PC-9 (cell line): ENCODE measurements around the gene YIF1B. TPM values are rescaled to one million over a fixed set of nuclear protein-coding genes. Genes with fewer than 3 reads are reported as not detected.

Experiments
- BruUV-seq: library from RNA; stranded (reverse); fragments of 400-500 nt; replicated peaks from 2 replicates; lab custom pipeline; 2021; lab: Mats Ljungman, UMichigan
- CTCF ChIA-PET: fragments of 300-600 bp; sonication (Branson Sonifier 250); formaldehyde crosslinking; loops from one replicate; lab custom pipeline; 2022; ENCODE audit warnings: antibody characterized with exemption; lab: Charles Lee
- POLR2A ChIA-PET: fragments of 300-600 bp; sonication (Branson Sonifier 250); formaldehyde crosslinking; loops from one replicate; lab custom pipeline; 2022; ENCODE audit warnings: antibody characterized with exemption; ENCODE audit not compliant: unreplicated experiment; lab: Charles Lee
- DNase-seq, 2 experiments: peaks; one replicate each; pipeline versions ENCODE4 v3.0.0 to v3.0.0-alpha.2; 2015 to 2022; ENCODE audit warnings: mixed read lengths in 1 of 2
- H2AFZ ChIP-seq: fragments of 200-600 bp; sonication (generic); 2 replicates; pipeline ENCODE4 v1.8.1; 2017; ENCODE audit warnings: antibody characterized with exemption
- H3F3A ChIP-seq: fragments of 200-600 bp; sonication (generic); 2 replicates; pipeline ENCODE4 v1.8.1; 2017; ENCODE audit warnings: antibody characterized with exemption, mild to moderate bottlenecking, low read depth; ENCODE audit not compliant: insufficient read depth
- H3K27ac ChIP-seq: fragments of 200-600 bp; sonication (generic); 2 replicates; pipeline ENCODE4 v1.6.1; 2016; ENCODE audit warnings: mixed run types
- H3K27me3 ChIP-seq: fragments of 200-600 bp; sonication (generic); 2 replicates; pipeline ENCODE4 v1.6.1; 2016; ENCODE audit warnings: low read depth, mixed run types; ENCODE audit not compliant: insufficient read depth
- H3K36me3 ChIP-seq: fragments of 200-600 bp; sonication (generic); 2 replicates; pipeline ENCODE4 v1.6.1; 2016; ENCODE audit warnings: low read depth, mixed run types
- H3K4me1 ChIP-seq: fragments of 200-600 bp; sonication (generic); replicated peaks from 2 replicates; pipeline ENCODE4 v1.6.1; 2016; ENCODE audit warnings: mixed run types; ENCODE audit not compliant: insufficient read depth
- H3K4me2 ChIP-seq: fragments of 200-600 bp; sonication (generic); 2 replicates; pipeline ENCODE4 v1.6.1; 2017; ENCODE audit warnings: mixed run types
- H3K4me3 ChIP-seq: fragments of 200-600 bp; sonication (generic); 2 replicates; pipeline ENCODE4 v1.6.1; 2016; ENCODE audit warnings: mixed run types
- H3K79me2 ChIP-seq: fragments of 200-600 bp; sonication (generic); 2 replicates; pipeline ENCODE4 v1.6.1; 2017; ENCODE audit warnings: low read depth, mixed run types
- H3K9me2 ChIP-seq: fragments of 200-600 bp; sonication (generic); 2 replicates; pipeline ENCODE4 v1.8.1; 2017; ENCODE audit warnings: mild to moderate bottlenecking; ENCODE audit not compliant: insufficient read depth
- H3K9me3 ChIP-seq: fragments of 200-600 bp; sonication (generic); 2 replicates; pipeline ENCODE4 v1.8.1; 2016; ENCODE audit warnings: low read depth; ENCODE audit not compliant: insufficient read depth
- H4K20me1 ChIP-seq: fragments of 200-600 bp; sonication (generic); 2 replicates; pipeline ENCODE4 v1.8.1; 2017; ENCODE audit not compliant: insufficient read depth
- CTCF ChIP-seq: fragments of 200-600 bp; sonication (generic); conservative IDR thresholded peaks from 2 replicates; pipeline ENCODE4 v1.6.1; 2017; ENCODE audit warnings: mixed run types, antibody characterized with exemption, mild to moderate bottlenecking, moderate library complexity
- EZH2 ChIP-seq: fragments of 200-600 bp; sonication (generic); IDR thresholded peaks from 2 replicates; pipeline ENCODE4 v1.8.0; 2017; ENCODE audit warnings: antibody characterized with exemption, low read depth
- intact Hi-C: fragments of 100-400 bp; cut with micrococcal nuclease; formaldehyde crosslinking; loops from one replicate; pipeline ENCODE4 v1.10.0; 2022; ENCODE audit not compliant: unreplicated experiment
- total RNA-seq: library from RNA; stranded (reverse); gene quantifications from 2 replicates; pipeline ENCODE4 v1.2.3, GENCODE V29; 2021

YIF1B gene
- total RNA-seq, 1 experiment from 2014 or later, result 39.8 TPM

DNA sequence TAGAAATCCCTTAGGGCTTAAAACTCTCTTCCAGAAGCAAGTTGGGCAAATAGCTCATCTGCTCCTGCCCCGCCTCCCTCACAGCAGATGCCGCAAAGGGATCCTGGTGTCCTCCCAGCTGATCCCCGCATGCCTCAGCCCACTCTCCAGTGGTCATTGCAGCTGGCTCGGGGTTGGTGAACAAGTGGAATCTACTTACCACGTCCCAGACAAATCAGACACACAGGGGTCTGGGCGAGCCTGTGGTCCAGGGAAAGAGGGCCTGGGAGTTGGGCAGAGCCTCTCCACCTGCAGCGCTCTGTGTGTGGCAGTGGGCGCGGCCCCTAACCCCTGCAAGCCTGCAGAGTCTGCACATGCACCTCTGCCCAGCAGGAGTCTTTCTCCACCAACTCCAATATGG lies 22.5 kb downstream of the YIF1B start:
- intact Hi-C loops, result no loop called here
- peaks cover 93% of the 10 kb centered on the region for H3F3A ChIP-seq
- POLR2A ChIA-PET, result no interaction called here
- H3K4me1 ChIP-seq, result peaks cover 62% of the 10 kb centered on the region
- no peak overlapping the region for H2AFZ ChIP-seq
- BruUV-seq, result no TSS peak
- peaks cover 31% of the 10 kb centered on the region for H3K36me3 ChIP-seq
- no peak overlapping the region for H3K4me2 ChIP-seq
- no peak overlapping the region for H3K4me3 ChIP-seq
- TF ChIP-seq EZH2, result no peak
- TF ChIP-seq CTCF, result no peak
- peaks cover 47% of the 10 kb centered on the region for H3K79me2 ChIP-seq
- no peak overlapping the region for H3K27ac ChIP-seq
- H3K9me2 ChIP-seq, result no peaks in the 10 kb centered on the region
- H3K9me3 ChIP-seq, result no peaks in the 10 kb centered on the region
- H4K20me1 ChIP-seq, result peaks cover 41% of the 10 kb centered on the region
- DNase-seq, result no peak
- no peaks in the 10 kb centered on the region for H3K27me3 ChIP-seq
- CTCF ChIA-PET, result no interaction called here

DNA sequence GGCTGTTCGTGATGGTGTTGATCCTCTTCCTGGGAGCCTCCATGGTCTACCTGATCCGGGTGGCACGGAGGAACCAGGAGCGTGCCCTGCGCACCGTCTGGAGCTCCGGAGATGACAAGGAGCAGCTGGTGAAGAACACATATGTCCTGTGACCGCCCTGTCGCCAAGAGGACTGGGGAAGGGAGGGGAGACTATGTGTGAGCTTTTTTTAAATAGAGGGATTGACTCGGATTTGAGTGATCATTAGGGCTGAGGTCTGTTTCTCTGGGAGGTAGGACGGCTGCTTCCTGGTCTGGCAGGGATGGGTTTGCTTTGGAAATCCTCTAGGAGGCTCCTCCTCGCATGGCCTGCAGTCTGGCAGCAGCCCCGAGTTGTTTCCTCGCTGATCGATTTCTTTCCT lies 23.9 kb downstream of the YIF1B start:
- intact Hi-C loops, result loop anchor here (1.0 to 2.0 kb wide), 3 partner anchors 13 to 43 kb away; partner anchors contain the start of genes C19orf33, CATSPERG and SPINT2
- CTCF ChIA-PET, result interaction anchor here (0.6 to 0.7 kb wide), 2 partner anchors 23 to 1050 kb away, joined by 4 to 7 read pairs; partner anchors contain the start of gene SAMD4B
- Histone ChIP-seq H2AFZ (no peak overlapping the region), H3K79me2 (peaks cover 55% of the 10 kb centered on the region), H3K36me3 (peaks cover 32% of the 10 kb centered on the region), H3K4me1 (peaks cover 49% of the 10 kb centered on the region), H3K27ac (peak overlapping the region; percentile 75; the same call in 1 of the 2 replicates), H3K27me3 (no peaks in the 10 kb centered on the region), H3K4me2 (0 out of 2 replicates have a peak overlapping the region, but pooled peaks have one; percentile 60), H3K9me2 (no peaks in the 10 kb centered on the region), H3K9me3 (no peaks in the 10 kb centered on the region), H3K4me3 (no peak overlapping the region), H4K20me1 (peaks cover 55% of the 10 kb centered on the region), H3F3A (peaks cover 90% of the 10 kb centered on the region)
- no peak for TF ChIP-seq EZH2
- no peak for TF ChIP-seq CTCF
- POLR2A ChIA-PET, result no interaction called here
- no peak for DNase-seq
- TSS peak; percentile 40 for BruUV-seq

GRCh38 chr19:38290631-38291147 lies 25.1 kb downstream of the YIF1B start:
- Histone ChIP-seq H2AFZ (no peak overlapping the region), H3F3A (peaks cover 84% of the 10 kb centered on the region), H4K20me1 (peaks cover 67% of the 10 kb centered on the region), H3K27me3 (no peaks in the 10 kb centered on the region), H3K79me2 (peaks cover 65% of the 10 kb centered on the region), H3K4me2 (peak overlapping the region; percentile 60), H3K4me1 (peaks cover 44% of the 10 kb centered on the region), H3K27ac (peak overlapping the region; percentile 75), H3K9me3 (no peaks in the 10 kb centered on the region), H3K9me2 (no peaks in the 10 kb centered on the region), H3K4me3 (no peak overlapping the region; the same call in 1 of the 2 replicates), H3K36me3 (peaks cover 39% of the 10 kb centered on the region)
- CTCF ChIA-PET, result interaction anchor here (0.9 to 1.3 kb wide), 2 partner anchors 27 to 47 kb away, joined by 3 to 5 read pairs; partner anchors contain the start of gene SPINT2
- BruUV-seq, result no TSS peak
- POLR2A ChIA-PET, result interaction anchor here (0.5 to 1.2 kb wide), 6 partner anchors 12 to 27 kb away, joined by 3 to 4 read pairs (median 3); partner anchors contain the start of genes C19orf33 and SPINT2
- intact Hi-C loops, result loop anchor here (1.0 to 2.0 kb wide), 4 partner anchors 13 to 44 kb away; partner anchors contain the start of genes C19orf33, CATSPERG and SPINT2
- peak; percentile 90 to 91 for DNase-seq
- TF ChIP-seq CTCF, result no peak
- no peak for TF ChIP-seq EZH2
